SIG-M5 treated with dmso at 0.1 percent for 504 hours (cell line): ENCODE measurements around the gene MTCH1.
A peak's percentile ranks its signal among the peaks of the same experiment; 100 is the strongest.

Experiments
- DNase-seq: peaks from one replicate; lab custom pipeline; 2025; ENCODE audit not compliant: unreplicated experiment; lab: John Stamatoyannopoulos, UW

The MTCH1 gene

DNA sequence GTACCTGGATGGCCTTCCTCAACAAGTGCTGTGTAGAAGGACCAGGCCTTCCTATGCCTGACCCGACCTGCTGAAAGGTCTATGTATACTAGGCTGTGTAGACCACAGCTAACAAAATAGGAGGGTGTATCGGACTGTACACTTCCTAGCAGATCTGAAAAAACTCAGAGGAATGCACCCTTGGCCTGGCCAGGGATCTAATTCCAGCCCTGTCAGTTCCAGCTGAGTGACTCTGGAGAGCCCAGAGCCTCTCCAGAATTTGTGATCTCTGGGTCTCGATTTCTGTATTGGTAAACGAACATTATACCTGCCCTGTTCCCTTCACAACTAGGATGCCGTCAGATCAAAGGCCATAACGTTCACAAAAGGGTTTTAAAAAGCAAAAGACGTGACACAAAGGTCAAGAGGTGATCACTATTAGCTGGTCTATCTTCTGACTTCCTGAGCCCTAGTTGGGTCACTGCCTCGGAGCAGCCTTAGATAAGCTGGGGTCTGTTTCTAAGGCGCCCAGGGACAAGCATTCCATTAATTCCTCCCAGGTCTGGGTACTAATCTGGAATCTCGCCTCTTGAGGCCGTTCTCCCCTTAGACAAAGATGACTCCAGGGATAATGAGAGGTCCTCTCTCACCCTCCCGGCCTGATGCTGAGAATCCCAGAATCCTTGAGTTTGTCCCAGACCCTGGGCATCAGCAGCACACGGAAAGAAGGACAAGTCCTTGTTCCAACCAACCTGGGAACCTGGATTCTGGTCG, 13.9 kb downstream of the MTCH1 start:
- DNase-seq, result no peak

DNA sequence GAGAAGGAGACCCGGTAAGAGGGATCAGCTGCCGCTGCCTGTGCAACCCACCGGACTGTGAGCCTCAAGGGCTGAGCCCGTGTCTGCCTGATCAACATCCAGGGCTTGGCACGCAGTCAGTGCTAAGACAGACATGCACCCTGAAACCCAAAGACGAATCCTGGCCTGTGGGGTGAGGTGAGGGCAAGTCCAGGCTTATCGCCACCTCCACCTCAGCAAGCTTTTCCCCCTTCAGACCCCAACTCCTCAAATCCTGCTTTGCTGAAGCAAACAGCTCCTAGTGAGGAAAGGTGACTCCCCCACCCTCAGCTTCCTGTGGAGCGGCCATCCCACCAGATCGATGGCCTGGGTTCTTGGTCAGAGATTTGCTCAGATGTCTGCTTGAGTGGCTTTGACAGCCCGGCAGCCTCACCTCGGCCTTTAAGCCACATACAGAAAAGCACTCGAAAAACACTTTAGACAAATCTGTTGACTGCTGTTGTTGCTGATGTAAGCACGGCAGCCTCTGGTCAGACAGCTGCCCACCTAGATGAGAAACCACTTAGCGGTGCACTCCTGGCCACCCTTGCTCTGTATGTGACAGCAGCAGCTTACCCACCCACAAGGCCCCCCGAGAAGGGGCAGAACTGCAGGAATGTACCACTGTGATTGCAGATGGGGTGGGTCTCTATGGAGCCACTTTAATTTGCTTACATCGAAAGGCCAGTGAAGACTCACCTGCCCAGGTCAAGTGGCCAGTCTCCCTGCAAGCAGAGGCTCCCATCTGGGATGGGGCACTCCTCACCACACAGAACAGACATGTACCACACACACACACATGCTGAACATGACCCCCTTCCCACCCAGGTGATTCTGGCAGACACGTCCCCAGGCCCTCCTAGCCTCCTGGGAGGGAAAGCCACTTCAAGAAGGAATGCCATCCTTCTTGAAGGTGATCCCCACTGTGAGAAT, 14.8 kb downstream of the MTCH1 start:
- DNase-seq, result no peak

DNA sequence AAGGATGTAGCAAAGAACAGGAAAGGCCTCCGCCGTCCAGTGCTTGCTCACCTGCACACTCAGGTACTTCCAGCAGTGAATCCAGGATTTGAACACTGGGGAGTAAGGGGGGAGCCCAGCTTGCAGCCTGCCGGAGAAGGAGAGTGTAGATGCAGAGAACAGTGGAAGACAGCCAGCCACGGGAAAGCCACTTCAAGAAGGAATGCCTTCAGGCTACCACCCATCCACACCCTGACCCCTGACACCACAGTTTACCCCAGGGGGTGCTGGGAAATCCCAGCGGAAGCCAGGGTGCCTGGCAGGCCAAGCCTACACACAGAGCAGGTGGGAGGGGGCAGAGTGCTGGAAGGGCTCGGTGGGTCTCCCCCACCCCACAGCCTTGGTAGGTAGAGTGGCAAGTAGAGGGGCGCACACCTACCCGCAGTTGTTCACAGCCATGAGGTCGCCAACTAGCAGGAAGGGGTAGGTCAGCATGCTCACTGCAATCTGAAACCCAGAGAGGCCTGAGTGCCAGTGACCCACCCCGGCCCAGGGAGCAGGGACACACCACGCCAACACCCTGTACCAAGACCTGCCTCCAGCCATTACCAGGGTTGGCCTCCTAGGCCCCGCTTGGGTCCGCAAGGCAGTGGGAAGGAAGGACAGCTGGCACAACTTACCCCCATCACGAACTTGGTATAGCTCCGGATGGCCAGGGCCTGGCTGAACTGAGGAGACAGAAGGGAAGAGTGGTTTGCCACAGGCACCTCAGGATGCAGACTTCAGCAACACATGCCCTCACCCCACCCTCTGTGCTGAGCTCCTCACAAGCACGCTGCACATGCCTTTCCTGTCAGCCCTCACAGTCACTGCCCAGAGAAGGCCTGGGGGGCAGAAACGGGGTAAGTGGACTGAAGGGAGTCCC, 15.8 kb downstream of the MTCH1 start:
- no peak for DNase-seq

DNA sequence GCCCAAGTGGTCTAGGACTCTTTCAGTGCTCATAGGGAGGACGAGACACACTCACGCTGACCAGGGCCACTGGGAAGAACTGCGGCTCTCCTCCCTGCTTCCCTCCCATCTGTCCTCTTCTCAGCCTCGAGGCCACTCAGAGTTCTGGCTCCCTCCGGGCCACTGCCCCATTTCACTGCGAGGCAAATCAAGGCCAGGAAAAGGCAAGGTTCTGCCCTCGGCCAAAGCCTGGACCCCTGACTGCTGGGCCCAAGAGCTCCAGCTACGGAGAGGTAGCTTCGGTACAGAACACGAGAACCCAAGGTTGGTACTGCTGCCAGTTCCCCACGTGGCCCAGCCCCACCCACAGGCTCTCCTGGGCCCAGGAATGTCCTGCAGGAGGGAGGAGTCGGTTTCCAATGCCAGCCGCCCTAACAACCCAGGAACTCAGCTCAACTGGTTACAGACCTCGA, 16.7 kb downstream of the MTCH1 start:
- no peak for DNase-seq

DNA sequence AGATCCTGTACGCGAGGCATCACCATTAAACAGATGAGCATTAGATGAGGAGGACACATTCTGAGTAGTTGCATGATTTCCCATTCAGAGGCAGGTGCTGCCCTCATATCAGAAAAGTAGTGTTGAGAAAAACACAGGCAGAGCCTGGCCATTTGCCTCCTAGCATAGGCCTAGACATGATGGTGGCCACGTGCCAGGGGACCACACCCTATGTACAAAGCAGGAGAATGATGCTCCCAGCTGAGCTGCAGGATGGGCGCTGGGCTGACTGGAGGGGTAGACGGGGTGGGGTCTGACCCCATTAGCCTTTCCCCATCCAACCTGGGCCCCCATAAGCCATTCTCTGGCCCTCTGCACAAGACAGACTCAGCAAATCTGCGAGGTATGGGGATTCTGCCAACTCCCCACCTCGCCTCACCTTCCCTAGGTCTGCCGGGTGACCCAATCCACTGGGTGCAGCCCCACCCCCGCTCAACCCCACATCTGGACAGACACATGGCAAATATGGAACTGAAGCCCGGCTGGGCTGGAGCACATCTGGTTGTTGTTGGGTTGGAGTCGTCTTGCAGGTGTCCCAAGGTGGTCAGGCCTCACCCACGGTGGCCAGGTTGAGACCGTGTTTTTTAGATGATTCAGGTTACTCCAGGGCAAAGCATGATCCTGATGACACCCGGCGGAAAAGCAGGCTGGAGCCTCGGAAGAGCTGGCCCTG, 17.6 kb downstream of the MTCH1 start:
- DNase-seq, result no peak

DNA sequence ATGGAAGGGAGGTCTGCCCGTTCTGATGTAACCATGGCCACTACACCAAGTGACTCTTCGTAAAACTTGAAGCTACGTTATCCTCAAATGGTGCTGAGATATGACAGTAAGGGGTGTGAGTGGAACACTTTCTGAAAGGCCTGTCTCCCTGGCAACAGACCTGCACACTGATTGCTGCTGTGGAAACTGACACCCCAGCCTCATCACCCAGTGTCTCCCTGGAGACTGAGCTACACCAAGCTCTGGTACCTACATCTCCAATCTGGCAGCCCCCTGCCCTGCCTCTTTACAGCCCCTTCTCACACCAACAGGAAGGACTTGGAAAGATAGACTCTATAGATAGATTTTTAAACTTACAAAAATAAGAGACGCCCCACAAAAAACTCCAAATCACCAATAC, 18.2 kb downstream of the MTCH1 start:
- no peak for DNase-seq

DNA sequence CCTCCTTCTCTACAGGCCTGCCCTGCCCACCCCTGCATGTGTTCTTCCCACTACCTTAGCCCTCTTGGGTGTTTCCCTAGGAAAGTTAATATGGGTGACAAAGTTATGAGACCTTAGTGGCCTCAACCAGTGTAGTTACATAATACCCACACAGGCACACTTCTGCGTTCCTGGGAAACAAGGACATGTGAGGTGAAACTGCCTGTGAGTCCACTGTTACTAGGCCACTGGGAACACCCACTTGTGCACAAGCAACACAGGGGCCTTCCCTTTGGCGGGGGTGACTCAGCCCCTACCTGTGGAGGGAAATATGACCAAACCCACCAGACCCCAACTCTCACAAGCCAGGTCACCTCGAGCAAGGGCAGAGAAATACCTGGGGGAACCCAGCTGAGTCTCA, 18.7 kb downstream of the MTCH1 start:
- DNase-seq, result no peak

DNA sequence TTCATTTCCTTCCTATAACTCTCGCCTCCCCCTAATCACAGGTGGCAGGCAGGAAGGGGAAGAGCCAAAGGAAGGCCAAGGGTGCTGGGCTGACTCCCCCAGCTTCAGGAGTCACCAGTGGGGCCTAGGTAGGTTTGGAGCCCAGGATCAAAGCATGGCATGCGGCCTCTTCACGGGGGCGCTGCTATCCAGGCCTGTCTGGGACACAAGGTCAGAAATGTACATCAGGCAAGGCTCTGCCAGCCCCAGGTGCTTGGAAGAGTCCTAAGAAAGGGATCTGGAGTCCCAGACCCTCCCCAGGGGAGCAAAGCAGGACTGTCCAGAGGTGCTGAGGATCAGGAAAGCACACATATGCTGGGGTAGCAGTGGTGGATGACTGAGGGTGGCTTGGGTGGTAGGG, 21.1 kb downstream of the MTCH1 start:
- DNase-seq, result no peak

DNA sequence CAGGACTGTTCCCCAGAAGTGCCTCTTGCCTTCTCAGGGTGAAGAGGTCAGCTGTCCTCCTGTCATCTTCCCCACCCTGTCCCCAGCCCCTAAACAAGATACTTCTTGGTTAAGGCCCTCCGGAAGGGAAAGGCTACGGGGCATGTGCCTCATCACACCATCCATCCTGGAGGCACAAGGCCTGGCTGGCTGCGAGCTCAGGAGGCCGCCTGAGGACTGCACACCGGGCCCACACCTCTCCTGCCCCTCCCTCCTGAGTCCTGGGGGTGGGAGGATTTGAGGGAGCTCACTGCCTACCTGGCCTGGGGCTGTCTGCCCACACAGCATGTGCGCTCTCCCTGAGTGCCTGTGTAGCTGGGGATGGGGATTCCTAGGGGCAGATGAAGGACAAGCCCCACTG, 21.6 kb downstream of the MTCH1 start:
- no peak for DNase-seq

DNA sequence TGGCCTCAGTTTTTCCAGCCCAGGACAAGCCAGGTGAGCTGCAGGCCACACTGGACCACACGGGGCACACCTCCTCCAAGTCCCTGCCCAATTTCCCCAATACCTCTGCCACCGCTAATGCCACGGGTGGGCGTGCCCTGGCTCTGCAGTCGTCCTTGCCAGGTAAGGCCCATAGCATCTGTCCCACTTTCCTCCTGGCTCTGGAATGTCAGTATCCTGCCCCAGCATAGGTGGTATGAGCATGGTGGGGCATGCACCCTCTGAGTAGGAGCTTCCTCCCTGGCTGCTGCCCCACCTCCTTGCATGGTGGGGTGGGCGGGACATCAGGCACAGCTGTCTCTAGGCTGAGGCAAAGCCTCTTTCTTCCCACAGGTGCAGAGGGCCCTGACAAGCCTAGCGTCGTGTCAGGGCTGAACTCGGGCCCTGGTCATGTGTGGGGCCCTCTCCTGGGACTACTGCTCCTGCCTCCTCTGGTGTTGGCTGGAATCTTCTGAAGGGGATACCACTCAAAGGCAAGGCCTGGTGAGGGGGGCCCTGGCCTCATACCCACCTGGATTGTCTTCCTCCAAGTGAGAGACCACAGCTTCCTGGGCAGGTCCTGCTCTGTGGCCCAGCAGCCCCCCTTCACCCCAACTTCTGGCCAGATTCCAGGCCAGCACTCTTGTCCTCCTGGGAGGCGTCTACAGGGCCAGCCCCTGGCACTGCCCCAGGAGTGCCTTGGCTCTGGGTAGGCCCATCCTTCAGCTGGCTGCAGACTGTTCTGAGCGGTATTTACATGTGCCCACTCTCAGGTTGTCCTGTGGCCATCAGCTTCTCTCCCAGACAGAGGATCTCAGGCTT, 22.3 kb downstream of the MTCH1 start:
- DNase-seq, result peak; percentile 16

DNA sequence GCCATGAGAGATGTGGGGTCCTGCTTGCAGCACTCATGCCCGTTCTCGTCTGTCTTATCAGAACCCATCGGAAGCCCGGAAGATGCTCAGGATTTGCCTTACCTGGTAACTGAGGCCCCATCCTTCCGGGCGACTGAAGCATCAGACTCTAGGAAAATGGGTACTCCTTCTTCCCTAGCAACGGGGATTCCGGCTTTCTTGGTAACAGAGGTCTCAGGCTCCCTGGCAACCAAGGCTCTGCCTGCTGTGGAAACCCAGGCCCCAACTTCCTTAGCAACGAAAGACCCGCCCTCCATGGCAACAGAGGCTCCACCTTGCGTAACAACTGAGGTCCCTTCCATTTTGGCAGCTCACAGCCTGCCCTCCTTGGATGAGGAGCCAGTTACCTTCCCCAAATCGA, 23.1 kb downstream of the MTCH1 start:
- DNase-seq, result peak; percentile 96

DNA sequence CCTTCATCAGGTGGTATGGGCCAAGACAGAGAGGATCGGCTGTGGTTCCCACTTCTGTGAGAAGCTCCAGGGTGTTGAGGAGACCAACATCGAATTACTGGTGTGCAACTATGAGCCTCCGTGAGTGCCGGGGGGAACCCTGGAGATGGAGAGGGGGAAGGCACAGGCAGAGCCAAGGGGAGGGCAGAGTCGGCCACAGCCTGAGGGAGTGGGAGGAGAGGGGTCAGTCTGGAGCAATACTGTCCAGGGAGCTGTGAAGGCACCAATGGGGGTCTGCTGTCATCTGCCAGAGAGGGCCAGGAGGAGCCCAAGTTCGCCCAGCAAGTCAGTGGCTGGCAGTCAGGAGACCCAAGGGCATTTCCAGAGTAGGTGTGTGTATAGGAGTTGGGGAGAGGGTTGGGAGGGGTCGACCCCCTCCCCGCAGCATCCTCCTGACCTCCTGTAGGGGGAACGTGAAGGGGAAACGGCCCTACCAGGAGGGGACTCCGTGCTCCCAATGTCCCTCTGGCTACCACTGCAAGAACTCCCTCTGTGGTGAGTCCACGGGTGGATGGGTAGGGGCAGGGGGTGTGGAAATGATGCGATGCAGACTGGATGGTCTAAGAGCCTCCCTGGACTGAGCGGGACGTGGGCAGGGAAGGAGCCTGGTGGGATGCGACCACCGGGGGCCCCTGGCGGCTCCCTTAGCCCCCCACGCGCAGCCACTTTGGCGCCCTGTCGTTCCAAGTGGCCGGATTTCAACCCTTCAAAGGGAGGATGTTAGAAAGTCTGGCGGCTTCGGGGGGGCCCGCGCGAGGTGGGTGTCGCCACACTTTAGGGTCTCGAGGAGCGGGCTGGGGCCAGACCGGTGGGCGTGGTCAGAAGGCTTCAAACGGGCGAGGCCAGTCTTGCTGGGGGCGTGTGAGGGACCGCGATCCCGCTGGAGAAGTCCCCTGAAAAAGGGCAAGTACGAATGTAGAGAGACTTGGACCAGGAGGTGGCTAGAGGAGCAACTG, 24.3 kb downstream of the MTCH1 start:
- DNase-seq, result no peak

DNA sequence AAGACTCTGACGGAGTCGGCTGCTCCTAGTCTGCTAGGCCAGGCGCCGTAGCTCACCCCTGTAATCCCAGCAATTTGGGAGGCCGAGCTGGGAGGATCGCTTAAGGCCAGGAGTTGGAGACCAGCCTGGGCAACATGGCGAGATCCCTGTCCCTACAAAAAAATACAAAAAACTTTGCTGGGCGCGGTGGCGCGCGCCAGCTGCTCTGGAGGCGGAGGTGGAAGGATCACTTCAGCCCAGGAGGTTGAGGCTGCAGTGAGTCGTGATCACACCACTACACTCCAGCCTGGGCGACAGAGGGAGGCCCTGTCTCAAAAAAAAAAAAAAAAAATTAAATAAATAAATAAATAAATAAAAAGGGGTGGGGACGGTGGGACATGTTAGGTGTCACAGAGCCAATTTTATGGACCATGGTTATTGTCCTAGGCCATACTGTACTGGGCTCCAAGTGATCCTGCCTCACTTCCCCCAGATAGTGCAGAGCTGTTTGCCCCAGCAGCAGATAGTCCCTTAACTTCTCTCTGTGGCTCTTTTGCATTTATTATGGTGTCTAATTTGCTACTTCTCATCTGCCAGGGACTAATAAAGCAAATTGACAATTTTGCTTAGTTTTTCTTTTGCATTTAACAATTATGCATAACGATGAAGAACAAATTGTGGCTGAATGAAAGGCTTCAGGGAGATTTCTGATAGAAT, 26.3 kb downstream of the MTCH1 start:
- no peak for DNase-seq

DNA sequence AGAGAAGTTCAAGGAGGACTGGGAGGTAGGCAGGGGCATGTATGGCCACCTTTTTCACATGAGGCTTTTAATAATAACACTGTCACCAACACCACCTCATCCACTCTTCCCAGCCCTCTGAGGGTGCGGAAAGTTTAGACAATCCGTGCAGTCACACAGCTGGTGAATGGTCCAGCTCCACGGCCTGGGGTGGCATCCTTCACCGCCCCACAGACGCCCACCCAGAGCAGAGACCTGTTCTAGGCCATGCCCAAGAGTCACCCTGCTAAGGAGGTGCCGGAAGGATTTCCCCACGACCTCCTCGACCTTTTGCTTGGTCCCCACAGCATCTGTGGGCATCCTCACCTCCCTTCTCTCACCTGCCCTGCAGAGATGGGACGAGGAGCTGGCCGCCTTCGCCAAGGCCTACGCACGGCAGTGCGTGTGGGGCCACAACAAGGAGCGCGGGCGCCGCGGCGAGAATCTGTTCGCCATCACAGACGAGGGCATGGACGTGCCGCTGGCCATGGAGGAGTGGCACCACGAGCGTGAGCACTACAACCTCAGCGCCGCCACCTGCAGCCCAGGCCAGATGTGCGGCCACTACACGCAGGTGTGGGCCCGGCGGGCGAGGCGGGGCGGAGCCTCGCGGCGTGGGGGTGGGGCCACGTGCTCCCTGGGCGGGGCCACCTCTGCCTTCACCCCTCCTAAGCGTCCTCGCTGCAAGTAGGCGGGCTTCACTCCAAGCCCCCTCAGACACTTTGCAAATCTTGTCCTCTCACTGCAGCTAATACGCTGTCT, 27.0 kb downstream of the MTCH1 start:
- no peak for DNase-seq

DNA sequence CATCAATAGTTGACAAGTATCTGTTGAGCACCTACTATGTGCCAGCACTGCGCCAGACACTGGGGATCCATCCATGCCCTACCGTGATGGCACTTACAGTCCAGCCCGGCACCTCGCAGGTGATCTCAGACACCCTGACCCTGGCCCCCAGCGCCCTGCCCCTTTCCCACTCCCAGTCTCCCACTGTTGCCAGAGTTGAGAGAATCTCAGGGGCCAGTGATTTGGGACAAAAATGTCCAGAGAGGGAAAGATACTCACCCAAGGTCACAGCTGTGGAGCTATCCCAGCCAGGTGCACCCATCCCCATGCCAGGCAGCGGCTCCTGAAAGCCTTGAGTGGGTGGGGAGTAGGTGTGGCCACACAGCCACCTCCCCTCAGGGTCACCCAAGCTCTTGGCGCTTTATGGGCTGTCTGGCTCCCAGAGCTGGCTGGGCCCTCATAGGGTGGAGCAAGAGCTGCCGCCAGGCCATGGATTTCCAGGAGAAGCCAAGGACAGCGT, 28.2 kb downstream of the MTCH1 start:
- no peak for DNase-seq

DNA sequence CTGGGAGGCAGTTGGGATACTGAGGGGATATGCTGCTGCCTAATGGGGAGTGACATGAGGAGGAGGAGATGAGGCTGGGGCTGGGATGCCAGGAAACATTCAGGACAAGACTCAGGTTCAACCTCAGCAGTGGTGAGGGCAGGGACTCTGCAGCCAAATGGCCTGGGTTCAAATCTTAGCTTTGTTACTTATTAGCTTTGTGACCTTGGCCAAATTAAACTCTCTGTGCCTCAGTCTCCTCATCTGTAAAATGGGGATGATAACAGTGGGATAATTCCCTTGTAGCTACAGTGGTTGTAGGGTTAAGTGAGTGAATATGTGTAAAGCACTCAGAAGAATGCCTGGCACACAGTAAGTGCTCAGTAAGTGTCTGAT, 29.6 kb downstream of the MTCH1 start:
- DNase-seq, result no peak
